ENCODE data around the gene MTA3. TPM values are rescaled to one million over a fixed set of nuclear protein-coding genes. Genes with fewer than 3 reads are reported as not detected.
"Not testable (repeated sequence)": the region's sequence is repeated elsewhere in the genome, so short reads cannot be mapped to it uniquely, and the experiment has no call there.

MTA3 gene
- polyA plus RNA-seq, 1 donor = 90.6 TPM

GRCh38 chr2:42731316-42731715, 162.9 kb downstream of the MTA3 start:
- not testable (repeated sequence) for DNase-seq

DNA sequence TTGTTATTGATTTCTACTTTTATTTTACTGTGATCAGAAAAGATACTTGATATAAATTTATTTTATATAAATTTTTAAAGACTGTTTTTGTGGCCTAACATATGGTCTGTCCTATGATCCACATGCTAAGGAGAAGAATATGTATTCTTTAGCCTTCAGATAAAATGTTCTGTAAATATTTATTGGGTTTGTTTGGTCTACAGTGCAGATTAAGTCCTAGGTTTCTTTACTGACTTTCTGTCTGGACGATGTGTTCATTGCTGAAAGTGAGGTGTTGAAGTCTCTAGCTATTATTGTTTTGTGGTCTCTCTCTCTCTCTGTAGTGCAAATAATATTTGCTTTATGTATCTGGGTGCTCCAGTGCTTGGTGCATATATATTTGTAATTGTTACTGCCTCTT, 165.4 kb downstream of the MTA3 start:
- DNase-seq = no peak

DNA sequence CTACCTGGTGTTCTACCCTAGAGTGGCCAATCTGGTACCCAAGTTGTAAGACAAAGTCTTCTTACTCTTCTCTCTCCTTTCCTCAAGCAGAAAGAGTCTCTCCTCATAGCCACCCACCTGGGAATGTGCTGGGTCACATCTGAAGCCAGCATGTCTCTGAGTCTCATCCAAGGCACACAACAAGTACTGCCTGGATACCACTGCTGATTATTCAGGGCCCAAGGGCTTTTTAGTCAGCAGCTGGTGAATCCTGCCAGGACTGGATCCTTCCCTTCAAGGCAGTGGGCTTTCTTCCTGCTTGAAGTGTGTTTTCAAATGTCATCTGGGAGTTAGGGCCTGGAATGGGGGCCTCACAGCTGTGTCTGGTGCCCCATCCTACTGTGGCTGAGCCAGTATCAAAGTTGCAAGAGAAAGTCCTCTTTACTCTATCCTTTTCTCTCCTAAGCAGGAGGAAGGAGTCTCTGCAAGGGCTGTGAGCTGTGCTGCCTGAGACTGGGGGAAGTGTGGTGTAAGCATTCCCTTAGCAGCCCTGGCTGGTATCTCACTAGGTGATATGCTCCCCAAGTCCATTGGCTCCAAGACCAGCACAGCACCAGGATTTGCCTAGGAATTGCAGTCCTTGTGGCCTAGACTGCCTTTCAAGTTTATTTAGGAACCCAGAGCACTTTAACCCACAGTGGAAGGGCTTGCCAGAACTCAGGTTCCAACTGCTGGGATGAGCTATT, 168.3 kb downstream of the MTA3 start:
- DNase-seq = no peak

GRCh38 chr2:42741140-42741539, 172.7 kb downstream of the MTA3 start:
- DNase-seq = no peak

DNA sequence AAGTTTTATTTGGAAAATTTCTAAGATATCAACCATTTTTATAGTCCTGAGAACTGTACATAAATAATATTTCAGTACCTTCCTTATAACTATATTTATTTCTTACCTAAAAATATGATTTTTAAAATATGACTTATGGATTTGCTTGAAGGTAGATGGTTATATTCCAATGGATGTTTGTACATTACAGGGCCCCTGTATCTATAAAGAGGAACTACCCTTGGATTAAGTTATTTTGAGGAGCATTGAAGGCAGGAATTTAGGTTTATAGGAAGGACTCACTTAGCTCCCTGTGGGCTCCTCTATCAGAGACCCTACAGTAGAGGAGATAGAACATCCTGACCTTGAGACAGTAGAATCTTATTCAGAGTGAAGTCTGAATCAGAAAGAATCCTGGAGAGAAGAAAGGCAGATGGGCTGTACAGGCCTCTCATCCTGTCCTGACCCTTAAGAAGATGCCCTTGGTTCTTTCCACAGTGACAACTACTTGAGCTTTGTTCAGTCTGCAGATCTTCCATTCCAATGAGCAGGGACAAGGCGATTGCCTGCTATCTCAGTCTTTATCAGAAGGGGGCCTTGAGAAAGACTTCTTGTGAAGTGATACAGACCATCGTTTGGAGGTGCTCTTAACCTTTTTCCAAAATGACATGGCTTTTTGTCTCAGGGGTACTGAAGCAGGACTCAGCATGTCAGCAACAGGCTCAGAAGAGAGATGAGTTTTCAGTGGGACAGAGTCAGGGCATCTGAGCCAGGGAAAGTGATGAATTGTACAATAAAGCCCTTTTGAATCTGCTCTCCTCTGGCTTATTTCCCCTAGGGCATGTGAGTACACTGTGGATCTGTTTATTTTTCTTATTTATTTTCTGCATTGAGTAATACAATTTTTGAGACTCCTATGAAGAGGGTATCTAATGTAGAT, 174.6 kb downstream of the MTA3 start:
- no peak for DNase-seq

GRCh38 chr2:42743659-42743990, 175.2 kb downstream of the MTA3 start:
- DNase-seq = no peak

DNA sequence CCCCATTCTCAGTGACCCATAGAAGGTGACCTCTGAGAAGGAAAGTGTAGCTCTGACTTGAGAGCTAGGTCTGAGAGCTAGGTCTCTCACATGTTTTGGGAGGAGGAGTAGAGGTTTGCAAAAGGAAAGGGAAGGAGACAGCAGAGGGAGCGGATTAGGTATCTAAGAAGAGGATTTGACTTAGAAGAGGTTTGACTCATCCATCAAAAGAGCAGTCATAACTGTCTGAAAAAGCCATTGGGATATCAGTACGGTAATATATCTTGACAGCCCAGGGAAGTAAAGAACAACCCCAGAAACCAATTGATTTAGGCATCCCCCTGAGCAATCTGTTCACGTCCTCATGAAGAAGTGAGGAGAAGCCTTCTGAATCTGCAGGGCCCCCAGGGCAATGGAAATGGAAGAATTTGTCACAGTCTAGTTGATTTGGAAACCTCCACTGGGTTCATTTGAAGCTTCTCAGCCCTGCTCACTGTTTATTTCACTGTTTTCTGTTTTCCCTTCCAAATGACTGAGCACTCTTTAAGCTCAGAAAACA, 176.2 kb downstream of the MTA3 start:
- no peak for DNase-seq

DNA sequence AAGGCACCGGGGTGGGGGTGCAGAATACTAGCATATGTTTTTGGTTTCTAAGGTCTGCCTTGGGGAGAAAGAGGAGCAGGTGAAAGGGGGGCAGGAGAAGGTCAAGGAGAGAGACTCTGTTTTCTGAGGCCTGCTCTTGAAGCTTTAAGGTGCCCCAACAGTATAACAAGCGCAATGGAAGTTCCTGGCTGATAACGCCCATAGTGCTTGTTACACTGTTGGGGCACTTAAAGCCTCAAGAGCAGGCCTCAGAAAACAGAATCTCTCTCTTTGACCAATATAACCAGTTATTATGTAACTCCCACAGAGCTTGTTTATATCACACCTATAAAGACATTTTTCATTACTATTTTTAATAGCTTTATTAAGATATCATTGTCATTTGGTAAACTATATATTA, 179.0 kb downstream of the MTA3 start:
- DNase-seq = no peak

DNA sequence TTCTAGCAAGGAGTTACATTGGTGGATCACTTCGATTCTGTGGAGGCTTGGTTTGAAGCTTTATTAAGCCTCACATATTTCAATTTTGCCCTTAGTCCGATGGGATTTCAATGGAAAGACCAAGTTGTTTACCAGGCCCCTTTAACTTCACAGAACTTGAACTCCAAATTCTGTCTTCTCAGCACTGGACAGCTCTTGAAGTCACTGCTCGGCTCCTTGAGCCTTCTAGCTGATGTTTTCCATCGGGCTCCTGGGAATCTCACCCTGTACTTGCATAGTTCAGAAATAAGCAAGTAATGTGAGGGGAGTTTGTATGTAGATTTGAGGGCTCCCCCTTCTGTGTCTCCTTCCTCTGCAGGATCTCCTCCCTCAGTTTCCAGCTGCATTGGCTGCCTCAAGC, 180.4 kb downstream of the MTA3 start:
- no peak for DNase-seq

DNA sequence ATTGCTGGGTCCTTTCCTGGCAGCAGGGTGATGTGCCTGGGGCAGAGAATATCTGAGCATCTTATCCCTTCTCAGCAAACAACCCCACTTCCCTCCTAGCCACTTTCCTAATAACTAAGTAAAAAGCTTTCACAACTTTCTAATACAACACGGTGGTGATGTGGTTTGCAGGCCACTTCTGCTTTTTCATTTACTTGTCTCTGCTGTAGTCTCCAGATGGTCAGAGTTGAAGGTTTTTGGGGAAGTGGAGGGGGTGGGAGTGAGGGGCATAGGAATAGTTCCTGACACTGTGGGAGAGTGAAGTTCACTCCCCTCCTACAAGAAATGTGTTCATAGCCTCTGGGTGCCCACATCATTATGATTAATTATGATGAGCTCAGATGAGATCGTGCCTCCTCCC, 183.9 kb downstream of the MTA3 start:
- no peak for DNase-seq

GRCh38 chr2:42752816-42753813, 184.7 kb downstream of the MTA3 start:
- no peak for DNase-seq

DNA sequence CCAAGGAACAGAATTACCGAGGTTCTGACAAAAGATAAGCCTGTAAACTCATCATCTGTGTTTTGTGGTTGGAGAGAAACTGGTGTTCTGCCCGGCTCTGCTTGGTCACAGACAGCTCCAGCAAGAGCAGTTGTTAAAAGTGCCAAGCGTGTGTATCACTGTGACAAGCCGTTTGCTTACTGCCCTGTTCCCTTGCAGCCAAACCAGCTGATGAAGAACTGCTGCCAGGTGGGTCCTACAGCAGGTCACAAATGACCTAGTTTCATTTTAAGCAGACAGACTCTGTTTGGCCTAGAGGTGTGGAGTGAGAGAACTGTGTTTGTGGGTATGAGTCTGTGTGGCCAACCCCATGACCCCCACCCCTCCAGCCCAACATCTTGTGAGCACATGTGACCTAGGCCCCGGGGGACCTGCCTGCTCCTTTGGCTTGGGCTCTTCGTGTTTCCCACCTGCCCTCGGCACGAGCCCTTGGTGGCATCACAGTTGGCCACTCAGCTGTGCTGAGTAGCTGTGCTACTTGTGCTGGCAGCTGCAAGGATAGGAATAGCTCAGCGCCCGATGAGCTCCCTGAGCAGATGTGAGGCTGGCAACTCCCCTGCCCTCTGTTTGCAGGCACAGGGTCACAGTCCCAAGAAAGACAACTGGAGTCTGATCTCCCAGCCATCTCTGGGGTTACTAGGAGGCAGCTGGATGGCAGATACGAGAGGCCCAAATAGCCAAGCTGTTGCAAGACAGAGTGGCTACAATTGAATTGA, 185.8 kb downstream of the MTA3 start:
- DNase-seq = no peak

DNA sequence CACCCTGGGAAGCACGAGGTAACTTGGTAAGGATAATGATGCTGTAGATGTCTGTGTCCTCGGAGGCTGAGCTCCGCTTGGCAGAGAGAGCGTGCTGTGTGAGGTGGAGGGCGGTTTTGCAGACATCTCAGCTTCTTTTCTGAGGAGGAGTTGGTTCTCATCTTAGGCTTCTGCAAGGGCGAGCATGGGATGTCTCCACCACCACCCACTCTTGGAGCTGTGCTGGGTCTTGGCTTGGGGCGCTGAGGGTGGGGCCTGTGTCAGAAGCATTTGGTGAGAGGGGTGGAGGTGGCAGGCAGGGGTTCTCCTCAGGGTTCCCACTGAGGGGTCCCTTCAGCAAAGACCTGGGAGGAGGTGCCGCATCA, 186.3 kb downstream of the MTA3 start:
- DNase-seq = no peak

DNA sequence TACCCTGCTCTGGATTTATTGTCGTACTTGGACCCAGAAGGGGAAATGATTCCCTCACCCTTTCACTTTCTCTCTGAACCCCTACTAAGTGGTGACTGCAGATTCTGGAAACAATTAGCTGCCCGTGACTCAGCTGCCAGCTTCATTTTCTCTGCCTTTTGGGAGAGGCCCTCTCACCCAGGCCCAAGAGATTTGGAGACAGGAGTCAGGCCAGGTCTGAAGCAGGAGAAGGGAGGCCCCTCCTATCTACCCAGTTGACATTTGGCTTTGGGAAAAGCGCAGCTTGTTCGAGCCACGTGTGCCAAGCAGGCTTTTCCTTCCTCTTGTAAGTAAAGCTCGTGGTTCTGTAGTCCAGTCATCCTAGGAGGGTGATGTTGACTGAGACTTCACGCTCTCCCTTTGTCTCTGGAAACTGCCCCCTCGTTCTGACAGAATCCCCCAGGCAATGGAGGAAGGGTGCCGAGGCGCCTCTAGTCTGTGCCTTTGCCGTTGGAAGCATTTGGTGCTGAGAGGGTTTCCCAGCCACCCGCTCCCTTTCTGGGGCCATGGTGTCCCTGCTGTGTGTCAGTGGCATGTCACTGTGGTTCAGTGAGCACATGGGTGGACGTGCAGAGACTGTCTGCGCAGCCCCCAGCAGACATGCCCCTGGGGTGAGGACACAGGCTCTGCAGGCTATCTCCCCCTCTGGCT, 186.9 kb downstream of the MTA3 start:
- no peak for DNase-seq

- no peak for DNase-seq
Measured at GRCh38 chr2:42756150-42756775, 187.8 kb downstream of the MTA3 start.

GRCh38 chr2:42756966-42757513, 188.6 kb downstream of the MTA3 start:
- no peak for DNase-seq

DNA sequence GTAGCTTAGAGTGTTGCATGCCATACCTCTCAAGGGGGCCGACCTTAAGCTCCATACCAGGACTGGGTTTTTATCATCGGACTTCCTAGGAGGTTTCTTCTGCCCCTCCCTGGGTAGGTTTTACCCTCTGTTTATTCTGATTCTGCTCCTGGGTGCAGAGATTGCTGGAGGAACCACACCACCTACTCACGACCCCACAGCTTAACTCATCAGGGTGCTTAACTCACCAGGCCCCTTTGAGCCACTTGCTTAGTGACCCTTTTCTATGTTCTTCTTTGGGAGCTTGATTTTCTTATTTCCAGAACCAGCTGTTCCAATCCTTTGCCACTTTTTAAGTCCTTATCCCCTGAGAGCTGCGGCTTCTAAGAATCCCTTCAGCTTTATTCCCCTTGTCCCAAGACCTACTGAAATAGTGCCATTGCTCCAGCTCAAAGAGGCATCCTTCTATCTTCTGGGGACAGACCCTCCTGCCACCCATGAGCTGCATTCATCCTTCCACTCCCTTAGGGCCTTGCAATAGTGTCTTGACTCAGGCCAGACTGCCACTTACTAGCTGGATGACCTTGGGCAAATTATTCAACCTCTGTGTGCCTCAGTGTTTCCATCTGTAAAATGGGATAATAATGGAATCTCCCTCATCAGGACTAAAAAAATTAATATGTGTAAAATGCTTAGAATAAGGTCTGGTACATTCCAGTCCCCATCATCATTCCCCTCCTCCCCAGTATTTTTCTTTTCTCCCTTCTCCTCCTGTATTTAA, 189.7 kb downstream of the MTA3 start:
- DNase-seq = no peak

DNA sequence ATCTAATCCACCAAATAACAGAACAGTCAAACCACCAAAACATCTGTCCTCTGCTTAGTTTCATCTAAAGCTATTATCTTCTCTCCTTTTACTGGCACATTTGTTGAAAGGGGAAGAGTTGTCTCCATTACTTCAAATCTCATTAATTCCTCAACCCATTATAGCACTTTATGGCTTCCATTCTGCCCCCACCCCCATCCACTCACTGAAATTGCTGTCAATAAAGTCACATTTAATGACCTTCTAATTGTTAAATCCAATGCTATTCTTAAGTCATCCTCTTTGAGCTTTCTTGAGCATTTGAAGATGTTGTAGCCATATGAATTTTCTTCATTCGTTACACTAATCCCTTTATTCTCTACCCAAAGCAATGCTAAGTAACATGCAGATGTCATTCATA, 190.3 kb downstream of the MTA3 start:
- DNase-seq = no peak

GRCh38 chr2:42761554-42761953, 193.1 kb downstream of the MTA3 start:
- DNase-seq = no peak
